ENCODE results near the gene ABTB1.

The ABTB1 gene

DNA sequence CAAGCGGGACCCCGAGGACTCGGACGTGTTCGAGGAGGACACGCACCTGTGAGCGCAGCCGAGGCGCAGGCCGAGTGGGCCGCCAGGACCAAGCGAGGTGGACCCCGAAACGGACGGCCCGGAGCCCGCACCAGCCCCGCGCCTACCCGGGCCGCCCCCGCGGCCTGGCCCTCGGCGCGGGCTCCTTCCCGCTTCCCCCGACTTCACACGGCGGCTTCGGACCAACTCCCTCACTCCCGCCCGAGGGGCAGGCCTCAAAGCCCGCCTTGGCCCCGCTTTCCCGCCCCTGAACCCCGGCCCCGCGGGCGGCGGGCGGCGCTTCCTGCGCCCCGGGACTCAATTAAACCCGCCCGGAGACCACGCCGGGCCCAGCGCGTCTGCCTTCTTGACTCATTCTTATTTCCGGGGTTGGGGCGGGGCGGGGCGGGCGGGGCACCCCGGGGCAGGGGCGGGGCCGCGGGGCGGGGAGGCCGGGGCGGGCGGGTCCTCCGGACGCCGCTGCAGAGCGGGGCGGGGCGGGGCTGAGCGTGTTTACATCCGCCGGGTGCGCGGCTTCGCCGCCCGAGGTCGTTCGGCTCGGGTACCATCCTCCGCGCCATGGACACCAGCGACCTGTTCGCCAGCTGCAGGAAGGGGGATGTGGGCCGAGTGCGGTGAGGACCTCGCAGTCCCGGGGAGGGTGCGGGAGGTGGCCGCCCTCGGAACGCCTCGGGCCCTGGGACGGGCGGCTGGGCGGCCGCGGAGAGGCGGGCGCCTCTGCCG, at the start of gene ABTB1:
Gene ABTB1, plus strand, starts transcription at position 524 of the 762 bp plus-strand sequence. Its CDS starts 74 bp downstream, at position 598.
- Histone ChIP-seq H3K4me2 (ENCODE audit: low read length) (peak within 1 kb of the TSS; percentile 88), H3K9ac (ENCODE audit: low read length) (peak within 1 kb of the TSS; percentile 94), H3K9me3 (ENCODE audit: insufficient read depth, low read length) (no peaks in the 10 kb centered on the region), H2AFZ (ENCODE audit: low read depth, low read length) (peak within 1 kb of the TSS; percentile 51), H4K20me1 (ENCODE audit: insufficient read depth, low read length) (no peaks in the 10 kb centered on the region), H3K27ac (ENCODE audit: low read length) (peak within 1 kb of the TSS; percentile 50), H3K79me2 (ENCODE audit: low read length) (peaks cover 17% of the 10 kb centered on the region), H3K36me3 (replicated peaks; ENCODE audit: low read depth, low read length) (no peaks in the 10 kb centered on the region), H3K4me1 (ENCODE audit: low read length) (peaks cover 12% of the 10 kb centered on the region), H3K4me3 (ENCODE audit: low read length) (peak within 1 kb of the TSS; percentile 97), H3K27me3 (ENCODE audit: low read depth, low read length) (no peaks in the 10 kb centered on the region)
- no peak for TF ChIP-seq EZH2phosphoT487 (IDR thresholded peaks at IDR 0.05; ENCODE audit: low read depth)
- TF ChIP-seq CTCF (IDR thresholded peaks at IDR 0.05; ENCODE audit: low read depth, low read length): peak; percentile 4; the same call in 1 of the 2 replicates

- Histone ChIP-seq H3K4me3 (ENCODE audit: low read length) (no peak overlapping the region), H3K9me3 (ENCODE audit: insufficient read depth, low read length) (no peaks in the 10 kb centered on the region), H3K27me3 (ENCODE audit: low read depth, low read length) (no peaks in the 10 kb centered on the region), H2AFZ (ENCODE audit: low read depth, low read length) (no peak overlapping the region), H3K4me2 (ENCODE audit: low read length) (no peak overlapping the region), H3K27ac (ENCODE audit: low read length) (no peak overlapping the region), H3K9ac (ENCODE audit: low read length) (no peak overlapping the region), H3K36me3 (replicated peaks; ENCODE audit: low read depth, low read length) (peaks cover 30% of the 10 kb centered on the region), H3K79me2 (ENCODE audit: low read length) (no peaks in the 10 kb centered on the region), H4K20me1 (ENCODE audit: insufficient read depth, low read length) (no peaks in the 10 kb centered on the region), H3K4me1 (ENCODE audit: low read length) (no peaks in the 10 kb centered on the region)
- TF ChIP-seq EZH2phosphoT487 (IDR thresholded peaks at IDR 0.05; ENCODE audit: low read depth): no peak
- no peak for TF ChIP-seq CTCF (IDR thresholded peaks at IDR 0.05; ENCODE audit: low read depth, low read length)
These were observed 48.7 kb upstream of the ABTB1 start for GRCh38 chr3:127624063-127624462.

DNA sequence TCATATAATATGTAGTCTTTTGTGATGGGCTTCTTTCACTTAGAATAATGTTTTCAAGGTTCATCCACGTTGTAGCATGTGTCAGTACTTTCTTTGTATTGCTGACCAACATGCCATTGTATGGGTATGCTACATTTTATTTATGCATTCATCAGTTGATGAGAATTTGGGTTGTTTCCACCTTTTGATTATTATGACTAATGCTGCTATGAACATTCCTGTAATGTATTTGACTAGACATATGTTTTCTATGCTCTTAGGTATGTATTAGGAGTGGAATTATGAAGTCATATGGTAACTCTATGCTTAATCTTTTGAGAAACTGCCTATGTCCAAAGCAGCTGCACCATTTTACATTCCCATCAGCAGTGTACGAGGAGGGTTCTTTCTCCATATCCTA, 46.9 kb upstream of the ABTB1 start:
- Histone ChIP-seq H4K20me1 (ENCODE audit: insufficient read depth, low read length) (no peaks in the 10 kb centered on the region), H3K4me3 (ENCODE audit: low read length) (no peak overlapping the region), H3K9ac (ENCODE audit: low read length) (no peak overlapping the region), H3K27me3 (ENCODE audit: low read depth, low read length) (no peaks in the 10 kb centered on the region), H3K9me3 (ENCODE audit: insufficient read depth, low read length) (no peaks in the 10 kb centered on the region), H3K4me2 (ENCODE audit: low read length) (no peak overlapping the region), H2AFZ (ENCODE audit: low read depth, low read length) (no peak overlapping the region), H3K27ac (ENCODE audit: low read length) (no peak overlapping the region), H3K4me1 (ENCODE audit: low read length) (peaks cover 8% of the 10 kb centered on the region), H3K36me3 (replicated peaks; ENCODE audit: low read depth, low read length) (peaks cover 19% of the 10 kb centered on the region), H3K79me2 (ENCODE audit: low read length) (no peaks in the 10 kb centered on the region)
- TF ChIP-seq CTCF (IDR thresholded peaks at IDR 0.05; ENCODE audit: low read depth, low read length) (no peak), EZH2phosphoT487 (IDR thresholded peaks at IDR 0.05; ENCODE audit: low read depth) (no peak)

- 0 out of 2 replicates have a peak, but pooled peaks cover 2% of the 10 kb centered on the region for H3K27me3 ChIP-seq (ENCODE audit: low read depth, low read length)
- H3K27ac ChIP-seq (ENCODE audit: low read length): no peak overlapping the region
- no peak overlapping the region for H3K4me3 ChIP-seq (ENCODE audit: low read length)
- H3K4me2 ChIP-seq (ENCODE audit: low read length): no peak overlapping the region
- TF ChIP-seq EZH2phosphoT487 (IDR thresholded peaks at IDR 0.05; ENCODE audit: low read depth) (no peak), CTCF (IDR thresholded peaks at IDR 0.05; ENCODE audit: low read depth, low read length) (no peak)
- H4K20me1 ChIP-seq (ENCODE audit: insufficient read depth, low read length): no peaks in the 10 kb centered on the region
- no peak overlapping the region for H2AFZ ChIP-seq (ENCODE audit: low read depth, low read length)
- H3K9me3 ChIP-seq (ENCODE audit: insufficient read depth, low read length): no peaks in the 10 kb centered on the region
- no peaks in the 10 kb centered on the region for H3K79me2 ChIP-seq (ENCODE audit: low read length)
- H3K4me1 ChIP-seq (ENCODE audit: low read length): peaks cover 8% of the 10 kb centered on the region
- H3K9ac ChIP-seq (ENCODE audit: low read length): no peak overlapping the region
- no peaks in the 10 kb centered on the region for H3K36me3 ChIP-seq (replicated peaks; ENCODE audit: low read depth, low read length)
These were observed 44.3 kb upstream of the ABTB1 start for GRCh38 chr3:127628426-127628787.

All from OCI-LY3 (cell line).